ENCODE results near the gene TRIO. TPM values are rescaled to one million over a fixed set of nuclear protein-coding genes. Genes with fewer than 3 reads are reported as not detected.

The TRIO gene
- polyA plus RNA-seq, 1 of the 3 experiments (the other 2 are of a cell fraction) = 229 TPM

DNA sequence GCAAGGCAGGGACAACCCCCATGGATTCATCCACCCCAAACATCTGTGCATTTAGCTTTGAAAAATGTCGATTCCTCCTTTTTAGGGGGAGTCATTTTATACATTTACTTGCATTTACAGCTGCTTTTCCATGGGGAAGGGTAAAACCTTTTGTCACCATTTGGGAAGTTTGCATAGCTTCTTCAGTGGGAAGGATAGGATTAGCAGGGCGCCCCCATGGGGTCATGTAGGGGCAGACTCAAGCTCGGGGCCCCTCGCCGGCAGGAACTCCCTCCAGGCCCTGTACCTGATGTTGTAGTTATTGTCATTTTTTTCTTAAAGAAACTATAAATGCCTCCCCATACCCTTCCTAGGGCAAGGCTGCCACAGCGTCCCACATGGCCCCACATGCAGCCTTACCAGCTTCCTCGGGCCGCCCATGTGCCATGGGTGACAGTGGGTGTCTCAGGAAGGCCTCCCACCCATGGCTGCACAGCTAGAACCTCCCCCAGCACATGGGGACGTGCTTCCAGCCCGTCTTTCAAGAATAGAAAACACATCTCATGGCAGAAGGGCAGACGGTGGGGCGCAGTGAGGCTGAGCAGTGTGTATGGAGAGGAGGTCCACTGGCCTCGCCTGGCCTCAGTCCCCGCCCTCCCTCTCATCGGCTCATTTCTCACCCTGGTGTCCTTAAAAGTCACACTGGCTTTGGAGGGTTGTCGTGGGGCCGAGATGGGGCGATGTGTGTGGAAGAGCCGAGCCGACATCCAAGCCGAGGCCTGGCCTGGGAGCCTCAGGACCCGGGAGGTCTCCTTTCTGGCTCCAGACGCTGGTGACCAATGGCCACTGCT, 362.4 kb downstream of the TRIO start (continued):
- TF ChIP-seq, protein P1, sequence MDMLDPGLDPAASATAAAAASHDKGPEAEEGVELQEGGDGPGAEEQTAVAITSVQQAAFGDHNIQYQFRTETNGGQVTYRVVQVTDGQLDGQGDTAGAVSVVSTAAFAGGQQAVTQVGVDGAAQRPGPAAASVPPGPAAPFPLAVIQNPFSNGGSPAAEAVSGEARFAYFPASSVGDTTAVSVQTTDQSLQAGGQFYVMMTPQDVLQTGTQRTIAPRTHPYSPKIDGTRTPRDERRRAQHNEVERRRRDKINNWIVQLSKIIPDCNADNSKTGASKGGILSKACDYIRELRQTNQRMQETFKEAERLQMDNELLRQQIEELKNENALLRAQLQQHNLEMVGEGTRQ (IDR thresholded peaks at IDR 0.05; ENCODE audit: borderline replicate concordance, low read depth, low read length) = no peak
- TF ChIP-seq, protein P2, sequence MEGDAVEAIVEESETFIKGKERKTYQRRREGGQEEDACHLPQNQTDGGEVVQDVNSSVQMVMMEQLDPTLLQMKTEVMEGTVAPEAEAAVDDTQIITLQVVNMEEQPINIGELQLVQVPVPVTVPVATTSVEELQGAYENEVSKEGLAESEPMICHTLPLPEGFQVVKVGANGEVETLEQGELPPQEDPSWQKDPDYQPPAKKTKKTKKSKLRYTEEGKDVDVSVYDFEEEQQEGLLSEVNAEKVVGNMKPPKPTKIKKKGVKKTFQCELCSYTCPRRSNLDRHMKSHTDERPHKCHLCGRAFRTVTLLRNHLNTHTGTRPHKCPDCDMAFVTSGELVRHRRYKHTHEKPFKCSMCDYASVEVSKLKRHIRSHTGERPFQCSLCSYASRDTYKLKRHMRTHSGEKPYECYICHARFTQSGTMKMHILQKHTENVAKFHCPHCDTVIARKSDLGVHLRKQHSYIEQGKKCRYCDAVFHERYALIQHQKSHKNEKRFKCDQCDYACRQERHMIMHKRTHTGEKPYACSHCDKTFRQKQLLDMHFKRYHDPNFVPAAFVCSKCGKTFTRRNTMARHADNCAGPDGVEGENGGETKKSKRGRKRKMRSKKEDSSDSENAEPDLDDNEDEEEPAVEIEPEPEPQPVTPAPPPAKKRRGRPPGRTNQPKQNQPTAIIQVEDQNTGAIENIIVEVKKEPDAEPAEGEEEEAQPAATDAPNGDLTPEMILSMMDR (IDR thresholded peaks at IDR 0.05) = peak; percentile 41
- no peak for TF ChIP-seq JUND (IDR thresholded peaks at IDR 0.05)

GRCh38 chr5:14506140-14506538, 363.0 kb downstream of the TRIO start:
- H3K9me3 ChIP-seq = no peaks in the 10 kb centered on the region
- ChIA-PET POLR2A (no interaction called here), CTCF (interaction anchor here (0.9 to 1.5 kb wide), 3 partner anchors 24 to 106 kb away, joined by 3 read pairs; no protein-coding TSS in a partner anchor)
- H3K4me3 ChIP-seq (ENCODE audit: low read depth in 2 of 2, low read length in 1 of 2) = no peak overlapping the region
- no peak overlapping the region; a peak in 1 of 4 replicates for H3K27ac ChIP-seq (ENCODE audit: low read depth in 2 of 2, low read length in 1 of 2)
- H3K79me2 ChIP-seq (ENCODE audit: insufficient read depth) = peaks cover 11% of the 10 kb centered on the region; the same call in 1 of the 2 replicates
- WGBS (ENCODE audit: low lambda C conversion rate) = 85% methylated on average over 7 of the region's 7 CpGs
- no peaks in the 10 kb centered on the region for H3K27me3 ChIP-seq (ENCODE audit: insufficient read depth)
- no peaks in the 10 kb centered on the region for H3K4me1 ChIP-seq (ENCODE audit: control insufficient read depth in 1 of 2, insufficient read depth in 2 of 2, low read depth in 1 of 2, low read length in 1 of 2)
- TF ChIP-seq EZH2phosphoT487 (IDR thresholded peaks at IDR 0.05; ENCODE audit: borderline replicate concordance, low read depth) (no peak), FOSL2 (IDR thresholded peaks at IDR 0.05; ENCODE audit: borderline replicate concordance, low read depth) (no peak), NRF1 (IDR thresholded peaks at IDR 0.05; ENCODE audit: low read depth, low read length) (no peak), POLR2AphosphoS5 (IDR thresholded peaks at IDR 0.05; ENCODE audit: low read depth, low read length) (no peak), EP300 (IDR thresholded peaks at IDR 0.05; ENCODE audit: borderline replicate concordance in 1 of 2, low read depth in 1 of 2, low read length in 1 of 2) (no peak), MEF2A (IDR thresholded peaks at IDR 0.05; ENCODE audit: borderline replicate concordance, low read depth) (no peak), RFX5 (IDR thresholded peaks at IDR 0.05; ENCODE audit: low read length) (no peak), TCF12 (IDR thresholded peaks at IDR 0.05) (no peak), SIN3A (IDR thresholded peaks at IDR 0.05; ENCODE audit: borderline replicate concordance, low read depth, low read length) (no peak)
- TF ChIP-seq, protein P3, sequence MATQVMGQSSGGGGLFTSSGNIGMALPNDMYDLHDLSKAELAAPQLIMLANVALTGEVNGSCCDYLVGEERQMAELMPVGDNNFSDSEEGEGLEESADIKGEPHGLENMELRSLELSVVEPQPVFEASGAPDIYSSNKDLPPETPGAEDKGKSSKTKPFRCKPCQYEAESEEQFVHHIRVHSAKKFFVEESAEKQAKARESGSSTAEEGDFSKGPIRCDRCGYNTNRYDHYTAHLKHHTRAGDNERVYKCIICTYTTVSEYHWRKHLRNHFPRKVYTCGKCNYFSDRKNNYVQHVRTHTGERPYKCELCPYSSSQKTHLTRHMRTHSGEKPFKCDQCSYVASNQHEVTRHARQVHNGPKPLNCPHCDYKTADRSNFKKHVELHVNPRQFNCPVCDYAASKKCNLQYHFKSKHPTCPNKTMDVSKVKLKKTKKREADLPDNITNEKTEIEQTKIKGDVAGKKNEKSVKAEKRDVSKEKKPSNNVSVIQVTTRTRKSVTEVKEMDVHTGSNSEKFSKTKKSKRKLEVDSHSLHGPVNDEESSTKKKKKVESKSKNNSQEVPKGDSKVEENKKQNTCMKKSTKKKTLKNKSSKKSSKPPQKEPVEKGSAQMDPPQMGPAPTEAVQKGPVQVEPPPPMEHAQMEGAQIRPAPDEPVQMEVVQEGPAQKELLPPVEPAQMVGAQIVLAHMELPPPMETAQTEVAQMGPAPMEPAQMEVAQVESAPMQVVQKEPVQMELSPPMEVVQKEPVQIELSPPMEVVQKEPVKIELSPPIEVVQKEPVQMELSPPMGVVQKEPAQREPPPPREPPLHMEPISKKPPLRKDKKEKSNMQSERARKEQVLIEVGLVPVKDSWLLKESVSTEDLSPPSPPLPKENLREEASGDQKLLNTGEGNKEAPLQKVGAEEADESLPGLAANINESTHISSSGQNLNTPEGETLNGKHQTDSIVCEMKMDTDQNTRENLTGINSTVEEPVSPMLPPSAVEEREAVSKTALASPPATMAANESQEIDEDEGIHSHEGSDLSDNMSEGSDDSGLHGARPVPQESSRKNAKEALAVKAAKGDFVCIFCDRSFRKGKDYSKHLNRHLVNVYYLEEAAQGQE (IDR thresholded peaks at IDR 0.05; ENCODE audit: low read depth, low read length) = no peak
- TF ChIP-seq, protein P1 (IDR thresholded peaks at IDR 0.05; ENCODE audit: borderline replicate concordance, low read depth, low read length) = no peak
- TF ChIP-seq, protein P4, sequence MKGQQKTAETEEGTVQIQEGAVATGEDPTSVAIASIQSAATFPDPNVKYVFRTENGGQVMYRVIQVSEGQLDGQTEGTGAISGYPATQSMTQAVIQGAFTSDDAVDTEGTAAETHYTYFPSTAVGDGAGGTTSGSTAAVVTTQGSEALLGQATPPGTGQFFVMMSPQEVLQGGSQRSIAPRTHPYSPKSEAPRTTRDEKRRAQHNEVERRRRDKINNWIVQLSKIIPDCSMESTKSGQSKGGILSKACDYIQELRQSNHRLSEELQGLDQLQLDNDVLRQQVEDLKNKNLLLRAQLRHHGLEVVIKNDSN (IDR thresholded peaks at IDR 0.05; ENCODE audit: borderline replicate concordance, low read depth) = no peak
- TF ChIP-seq, protein P5, sequence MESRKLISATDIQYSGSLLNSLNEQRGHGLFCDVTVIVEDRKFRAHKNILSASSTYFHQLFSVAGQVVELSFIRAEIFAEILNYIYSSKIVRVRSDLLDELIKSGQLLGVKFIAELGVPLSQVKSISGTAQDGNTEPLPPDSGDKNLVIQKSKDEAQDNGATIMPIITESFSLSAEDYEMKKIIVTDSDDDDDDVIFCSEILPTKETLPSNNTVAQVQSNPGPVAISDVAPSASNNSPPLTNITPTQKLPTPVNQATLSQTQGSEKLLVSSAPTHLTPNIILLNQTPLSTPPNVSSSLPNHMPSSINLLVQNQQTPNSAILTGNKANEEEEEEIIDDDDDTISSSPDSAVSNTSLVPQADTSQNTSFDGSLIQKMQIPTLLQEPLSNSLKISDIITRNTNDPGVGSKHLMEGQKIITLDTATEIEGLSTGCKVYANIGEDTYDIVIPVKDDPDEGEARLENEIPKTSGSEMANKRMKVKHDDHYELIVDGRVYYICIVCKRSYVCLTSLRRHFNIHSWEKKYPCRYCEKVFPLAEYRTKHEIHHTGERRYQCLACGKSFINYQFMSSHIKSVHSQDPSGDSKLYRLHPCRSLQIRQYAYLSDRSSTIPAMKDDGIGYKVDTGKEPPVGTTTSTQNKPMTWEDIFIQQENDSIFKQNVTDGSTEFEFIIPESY (IDR thresholded peaks at IDR 0.05; ENCODE audit: borderline replicate concordance, low read depth) = no peak
- TF ChIP-seq, protein P6, sequence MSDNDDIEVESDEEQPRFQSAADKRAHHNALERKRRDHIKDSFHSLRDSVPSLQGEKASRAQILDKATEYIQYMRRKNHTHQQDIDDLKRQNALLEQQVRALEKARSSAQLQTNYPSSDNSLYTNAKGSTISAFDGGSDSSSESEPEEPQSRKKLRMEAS (IDR thresholded peaks at IDR 0.05; ENCODE audit: low read depth) = no peak
- no peak overlapping the region for H3K9ac ChIP-seq
- H4K20me1 ChIP-seq (ENCODE audit: insufficient read depth) = peaks cover 62% of the 10 kb centered on the region
- peaks cover 67 to 87% of the 10 kb centered on the region in 2 experiments for H3K36me3 ChIP-seq (replicated peaks in 1 of 2; ENCODE audit: control insufficient read depth in 1 of 2, insufficient read depth in 2 of 2, low read length in 1 of 2)
- H3F3A ChIP-seq (replicated peaks; ENCODE audit: insufficient read depth) = peaks cover 75% of the 10 kb centered on the region
- no peak overlapping the region for H2AFZ ChIP-seq (ENCODE audit: low read depth)
- H3K4me2 ChIP-seq = no peak overlapping the region
- DNase-seq = no peak
- no peaks in the 10 kb centered on the region for H3K9me2 ChIP-seq
